HG03520 (cell line): Measurements from ENCODE around the gene SERPINA1.

Experiments
- ATAC-seq: cut with Tn5 transposase; IDR thresholded peaks from one replicate; pipeline ENCODE4 v1.9.1; 2021; ENCODE audit warnings: mild to moderate bottlenecking, moderate library complexity; ENCODE audit not compliant: unreplicated experiment

Gene SERPINA1

GRCh38 chr14:94398182-94398479 lies 9.7 kb upstream of the SERPINA1 start:
- no peak for ATAC-seq

- no peak for ATAC-seq
Measured at GRCh38 chr14:94397289-94398181, 9.1 kb upstream of the SERPINA1 start.

- no peak for ATAC-seq
Measured at GRCh38 chr14:94396628-94397225, 8.3 kb upstream of the SERPINA1 start.

DNA sequence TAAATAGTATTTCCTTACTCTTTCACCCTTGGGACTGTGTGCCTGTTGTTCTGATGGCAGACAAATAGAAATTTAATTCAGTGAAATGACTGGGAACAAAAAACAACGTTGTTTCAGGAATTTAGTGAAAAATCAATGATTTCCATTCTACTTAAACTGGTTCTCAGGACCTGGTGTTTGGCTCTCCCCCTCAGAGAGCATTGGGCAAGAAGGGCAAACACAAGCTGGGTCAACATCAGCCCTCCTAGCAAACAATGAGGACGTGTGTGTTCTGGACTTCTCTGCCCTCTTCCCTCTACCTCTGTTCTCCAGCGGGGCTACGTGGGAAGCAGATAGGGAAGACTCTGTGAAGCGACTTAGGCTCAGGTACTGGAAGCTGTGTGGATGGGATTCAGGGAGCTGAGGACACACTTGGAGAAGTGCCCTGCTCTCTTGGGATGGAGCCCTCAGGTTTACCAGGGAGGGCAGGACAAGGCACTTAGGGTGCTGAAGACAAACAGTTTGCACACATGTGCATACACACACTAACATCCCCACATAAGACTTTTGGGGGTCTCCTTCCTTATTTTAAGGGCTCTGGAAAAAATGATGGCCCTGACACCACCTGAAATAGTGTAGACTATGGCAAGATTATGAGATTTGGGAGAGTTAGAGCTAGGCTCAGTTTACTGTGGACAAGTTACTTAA lies 7.6 kb upstream of the SERPINA1 start:
- no peak for ATAC-seq

DNA sequence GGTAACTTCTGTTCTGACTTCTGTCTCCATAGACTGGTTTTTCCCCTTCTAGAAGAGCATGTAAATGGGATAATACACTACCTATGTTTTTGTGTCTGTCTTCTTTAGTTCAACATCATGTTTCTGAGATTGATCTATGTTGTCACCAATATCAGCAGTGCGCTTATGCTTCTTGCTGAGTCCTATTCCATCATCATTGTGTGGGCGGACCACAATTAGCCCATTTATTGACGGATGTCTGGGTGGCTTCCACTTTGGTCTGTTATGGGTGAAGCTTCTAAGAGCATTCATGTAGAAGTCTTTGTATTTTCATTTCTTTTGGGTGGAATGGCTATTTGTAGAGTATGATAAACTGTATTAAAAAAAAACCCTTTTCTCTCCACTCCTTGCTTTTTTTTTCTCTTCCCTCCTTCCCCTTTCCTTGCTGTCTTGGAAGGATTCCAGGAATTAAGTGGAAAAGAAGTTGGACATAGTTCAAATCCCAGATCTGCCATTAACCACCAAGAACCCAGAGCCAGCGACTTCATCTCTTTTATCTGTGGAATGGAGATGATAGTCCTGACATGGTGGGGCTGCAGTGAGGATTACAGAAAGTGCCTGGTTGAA lies 7.0 kb upstream of the SERPINA1 start:
- ATAC-seq: no peak

GRCh38 chr14:94394581-94395207 lies 6.3 kb upstream of the SERPINA1 start:
- no peak for ATAC-seq

GRCh38 chr14:94394025-94394493 lies 5.7 kb upstream of the SERPINA1 start:
- no peak for ATAC-seq

- ATAC-seq: no peak
Measured at GRCh38 chr14:94393474-94393873, 5.1 kb upstream of the SERPINA1 start.

DNA sequence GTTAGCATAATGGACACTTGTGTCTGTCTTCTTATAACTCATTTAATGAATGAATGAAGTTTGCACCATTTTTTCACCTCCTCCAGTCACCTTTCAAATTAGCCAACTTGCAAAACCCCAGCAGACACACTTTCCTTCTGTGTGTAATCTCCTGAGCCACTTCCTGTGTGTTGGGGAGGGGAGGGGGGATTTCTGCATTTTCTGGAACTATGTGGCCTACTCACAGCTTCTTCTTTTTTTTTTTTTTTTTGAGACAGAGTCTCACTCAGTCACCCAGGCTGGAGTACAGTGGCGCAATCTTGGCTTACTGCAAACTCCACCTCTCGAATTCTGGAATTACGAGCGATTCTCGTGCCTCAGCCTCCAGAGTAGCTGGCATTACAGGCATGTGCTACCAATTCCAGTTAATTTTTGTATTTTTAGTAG lies 4.1 kb upstream of the SERPINA1 start:
- no peak for ATAC-seq

GRCh38 chr14:94391281-94391975 lies 3.0 kb upstream of the SERPINA1 start:
- ATAC-seq: no peak

GRCh38 chr14:94390372-94391086 lies 2.1 kb upstream of the SERPINA1 start:
- ATAC-seq: no peak

DNA sequence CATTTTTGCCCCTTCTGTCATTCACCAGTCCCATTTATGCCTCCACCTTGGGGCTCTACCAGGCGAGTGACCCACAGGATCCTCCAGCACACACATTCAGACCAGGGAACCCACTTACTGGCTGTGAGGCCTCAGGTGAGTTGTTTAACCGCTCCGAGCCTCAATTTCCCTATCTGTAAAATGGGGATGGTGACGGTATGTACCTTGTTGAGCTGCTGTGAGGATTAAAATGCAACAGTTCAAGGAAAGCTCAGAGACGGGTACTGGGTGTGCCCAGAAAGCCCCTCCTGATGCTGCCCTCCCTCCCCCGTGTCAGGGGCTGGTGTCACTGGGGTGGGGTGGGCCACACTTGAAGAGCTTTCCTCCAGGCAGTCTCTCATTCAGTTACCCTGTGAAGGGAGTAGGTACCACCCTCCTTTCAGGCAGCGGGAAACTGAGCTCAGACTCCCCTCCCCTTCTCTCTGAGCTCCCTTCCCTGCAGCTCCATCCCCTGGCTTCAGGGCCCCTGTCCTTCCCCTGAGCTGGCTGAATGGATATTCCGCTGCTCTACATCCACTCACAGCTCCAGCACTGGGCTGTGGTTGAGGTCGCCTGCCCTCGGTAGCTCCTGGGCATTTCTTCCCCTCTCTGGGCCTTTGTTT lies 1.4 kb upstream of the SERPINA1 start:
- ATAC-seq: no peak

GRCh38 chr14:94389104-94389469 lies 685 bp upstream of the SERPINA1 start:
- ATAC-seq: no peak

- no peak for ATAC-seq
Measured at GRCh38 chr14:94388027-94388383, 397 bp downstream of the SERPINA1 start.

DNA sequence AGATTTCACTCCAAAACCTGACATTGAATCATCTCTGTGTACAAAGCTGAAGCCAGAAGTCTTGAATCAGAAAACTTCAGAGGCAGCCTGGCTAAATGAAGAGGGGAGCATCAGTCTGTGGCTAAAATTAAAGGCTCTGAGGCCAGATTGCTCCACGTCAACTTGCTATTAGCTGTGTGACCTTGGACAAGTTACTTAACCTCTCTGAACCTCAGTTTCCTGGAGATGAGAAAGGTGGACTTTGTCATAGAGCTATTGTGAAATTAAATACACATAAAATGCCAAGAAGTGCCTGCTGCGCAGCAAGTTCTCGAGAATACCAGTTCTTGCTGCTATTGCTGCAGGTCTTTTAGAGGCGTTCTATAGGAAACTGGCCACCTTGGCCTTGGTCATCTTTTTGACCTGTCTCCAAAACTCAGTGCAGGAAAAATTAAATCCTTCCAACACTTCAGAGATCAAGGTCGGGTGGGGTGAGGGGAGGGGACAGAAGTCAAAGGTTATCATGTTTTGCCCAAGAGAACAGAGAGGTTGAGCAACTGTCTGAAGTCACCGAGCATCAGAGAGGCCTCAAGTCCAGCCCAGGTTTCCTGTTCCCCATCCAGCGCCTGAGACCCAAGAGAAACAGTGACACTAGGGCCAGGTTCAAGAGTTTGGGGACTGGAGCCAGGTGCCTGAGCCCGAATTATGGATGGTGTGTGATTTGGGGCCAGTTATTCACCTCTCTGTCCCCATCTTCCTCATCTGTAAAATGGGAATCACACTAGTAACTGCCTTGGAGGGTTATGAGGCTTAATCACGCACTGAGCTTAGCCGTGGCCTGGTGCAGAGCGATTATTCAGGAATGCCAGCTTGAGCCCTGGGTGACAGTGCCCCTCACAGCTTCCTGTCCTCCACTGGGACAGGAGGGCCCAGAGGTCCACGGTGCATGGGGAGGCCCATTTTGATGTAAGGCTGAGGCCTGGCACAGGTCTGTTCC lies 1.1 kb downstream of the SERPINA1 start:
- ATAC-seq: no peak

GRCh38 chr14:94386085-94387031 lies 2.0 kb downstream of the SERPINA1 start:
- no peak for ATAC-seq

DNA sequence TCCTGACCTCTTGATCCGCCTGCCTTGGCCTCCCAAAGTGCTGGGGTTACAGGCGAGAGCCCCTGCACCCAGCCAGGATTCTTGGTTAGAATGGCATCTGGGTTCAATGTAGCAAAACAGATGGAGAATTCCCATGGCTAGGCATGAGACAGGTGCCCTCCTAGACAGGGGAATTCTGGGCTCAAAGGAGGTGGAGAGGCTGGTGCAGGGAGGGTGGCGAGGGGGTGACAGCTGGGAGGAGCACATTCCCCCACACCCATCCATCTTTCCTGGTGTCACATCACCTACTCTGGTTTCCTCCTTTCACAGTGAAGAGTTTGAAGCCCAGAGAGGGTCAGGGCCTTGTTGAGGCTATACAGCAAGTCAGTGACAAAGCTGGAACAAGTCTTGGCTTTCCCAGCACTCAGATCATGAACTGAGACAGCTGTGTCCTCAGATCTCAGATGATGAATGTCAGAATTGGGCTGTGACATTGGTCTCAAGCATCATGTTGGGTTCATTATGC lies 2.8 kb downstream of the SERPINA1 start:
- no peak for ATAC-seq
